ENCODE measurements around the gene ZNF862. TPM values are rescaled to one million over a fixed set of nuclear protein-coding genes. Genes with fewer than 3 reads are reported as not detected.

The ZNF862 gene
- total RNA-seq, 1 experiment from 2014 or later: 1.9 TPM

GRCh38 chr7:149868623-149869290, 30.6 kb downstream of the ZNF862 start:
- H3K27ac ChIP-seq (ENCODE audit: insufficient read length, low read depth, low read length): no peak overlapping the region
- H3K4me3 Mint-ChIP-seq: no peak overlapping the region

More at GRCh38 chr7:149868623-149869290, 30.6 kb downstream of the ZNF862 start:
- Histone ChIP-seq H3K23ac (ENCODE audit: insufficient read length, low read depth, low read length) (no peak overlapping the region), H3K27me3 (ENCODE audit: insufficient read depth, low read length) (no peaks in the 10 kb centered on the region), H2AFZ (ENCODE audit: low read length) (no peak overlapping the region), H2BK5ac (ENCODE audit: insufficient read length, low read length) (no peak overlapping the region), H2BK20ac (ENCODE audit: low read depth, low read length, poor library complexity, severe bottlenecking) (no peak overlapping the region), H3K9me3 (ENCODE audit: control insufficient read depth, low read depth, low read length) (no peaks in the 10 kb centered on the region), H3K79me2 (ENCODE audit: insufficient read depth, low read length) (no peaks in the 10 kb centered on the region), H2AK5ac (ENCODE audit: insufficient read length, low read length) (no peak overlapping the region), H3K4ac (ENCODE audit: low read depth, low read length) (no peak overlapping the region), H2BK15ac (ENCODE audit: low read depth, low read length) (no peak overlapping the region), H4K91ac (ENCODE audit: insufficient read length, low read depth, low read length) (no peak overlapping the region), H3K4me1 (ENCODE audit: insufficient read depth, low read length) (no peaks in the 10 kb centered on the region), H3K9ac (ENCODE audit: extremely low read depth, insufficient read length, low read length) (no peak overlapping the region), H3K23me2 (ENCODE audit: insufficient read length, low read depth, low read length, poor library complexity, severe bottlenecking) (peaks cover 8% of the 10 kb centered on the region), H2BK12ac (ENCODE audit: insufficient read length, low read depth, low read length) (no peak overlapping the region), H4K20me1 (ENCODE audit: control insufficient read depth, insufficient read depth, insufficient read length) (no peaks in the 10 kb centered on the region), H4K8ac (replicated peaks; ENCODE audit: insufficient read length, low read depth, low read length) (no peak overlapping the region), H3K4me2 (ENCODE audit: insufficient read depth, insufficient read length, low read length) (no peak overlapping the region), H3K56ac (ENCODE audit: insufficient read length, low read depth, low read length) (no peak overlapping the region), H2BK120ac (ENCODE audit: low read depth, low read length, poor library complexity, severe bottlenecking) (no peak overlapping the region), H3K14ac (ENCODE audit: insufficient read depth, low read length) (no peak overlapping the region), H3K18ac (ENCODE audit: insufficient read length, low read depth, low read length) (no peak overlapping the region), H3T11ph (ENCODE audit: low read length) (no peak overlapping the region), H4K5ac (ENCODE audit: insufficient read length, low read depth, low read length) (no peak overlapping the region), H3K79me1 (ENCODE audit: insufficient read depth, low read depth, low read length, poor library complexity, severe bottlenecking) (no peaks in the 10 kb centered on the region)
- Mint-ChIP-seq H3K36me3 (ENCODE audit: insufficient read depth in 1 of 3, low read depth in 3 of 3) (no peaks in the 10 kb centered on the region), H3K27me3 (ENCODE audit: low read depth) (peaks cover 23% of the 10 kb centered on the region), H3K27ac (no peak overlapping the region), H3K9me3 (no peaks in the 10 kb centered on the region), H3K4me1 (peaks cover 0 to 8% of the 10 kb centered on the region in 2 experiments)
- no CpG with 5 or more reads among the region's 7 CpGs for WGBS (ENCODE audit: extremely low coverage, insufficient read length, low lambda C conversion rate)
- no peak for TF ChIP-seq CTCF (conservative IDR thresholded peaks at IDR 0.05)
- DNase-seq: no peak

All from H9 (cell line).